ENCODE measurements around the gene CNTN2.

CNTN2 gene

GRCh38 chr1:205127646-205128045 lies 84.6 kb downstream of the CNTN2 start:
- no peak overlapping the region for H3K4me3 ChIP-seq (ENCODE audit: low read length)
- no peak for DNase-seq (ENCODE audit: low read depth)
- TF ChIP-seq CTCF (conservative IDR thresholded peaks at IDR 0.05; ENCODE audit: low read length): no peak

Data from AG10803 (cell line).